ENCODE results near the gene AGBL4.
"Not testable (repeated sequence)": the region's sequence is repeated elsewhere in the genome, so short reads cannot be mapped to it uniquely, and the experiment has no call there.

Gene AGBL4

GRCh38 chr1:48547561-48548220 is 1476.1 kb downstream of the AGBL4 start:
- DNase-seq (ENCODE audit: low read depth): no peak

GRCh38 chr1:48543854-48544253 is 1479.9 kb downstream of the AGBL4 start:
- no peak for DNase-seq (ENCODE audit: low read depth)

- no peak for DNase-seq (ENCODE audit: low read depth)
Measured at GRCh38 chr1:48540587-48540986, 1483.2 kb downstream of the AGBL4 start.

GRCh38 chr1:48536477-48536876 is 1487.3 kb downstream of the AGBL4 start:
- DNase-seq (ENCODE audit: low read depth): no peak

- DNase-seq (ENCODE audit: low read depth): no peak
Measured at GRCh38 chr1:48532976-48533375, 1490.8 kb downstream of the AGBL4 start.

DNA sequence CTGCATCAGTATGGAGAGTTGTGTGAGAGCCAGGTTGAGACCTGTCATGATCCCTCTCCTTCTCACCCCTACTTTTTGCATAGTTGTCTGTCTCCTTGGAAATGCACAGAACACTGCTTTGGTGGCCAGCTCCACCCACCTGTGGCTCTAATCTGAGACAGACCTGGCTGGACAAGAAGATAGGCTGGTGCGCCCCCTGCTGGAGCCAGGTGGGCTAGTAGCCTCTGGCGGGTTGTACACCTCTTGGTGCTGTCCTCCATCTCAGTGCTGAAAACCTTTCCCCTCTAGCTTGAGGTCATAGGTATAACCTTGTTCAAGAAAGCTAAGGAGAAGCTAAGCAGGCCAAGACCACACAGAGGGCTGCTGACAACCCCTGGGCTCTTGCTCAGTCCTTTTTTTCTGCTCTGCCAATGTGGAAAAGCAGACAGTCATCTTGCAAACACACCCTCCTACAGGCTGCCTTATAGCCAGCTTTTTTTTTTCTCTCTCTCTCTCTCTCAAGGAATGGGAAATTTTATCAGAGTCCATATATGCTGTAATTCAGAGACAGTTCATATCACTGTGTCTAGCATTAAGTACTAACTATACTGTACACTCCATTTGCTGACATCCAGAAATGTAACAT is 1492.9 kb downstream of the AGBL4 start:
- DNase-seq (ENCODE audit: low read depth): no peak

DNA sequence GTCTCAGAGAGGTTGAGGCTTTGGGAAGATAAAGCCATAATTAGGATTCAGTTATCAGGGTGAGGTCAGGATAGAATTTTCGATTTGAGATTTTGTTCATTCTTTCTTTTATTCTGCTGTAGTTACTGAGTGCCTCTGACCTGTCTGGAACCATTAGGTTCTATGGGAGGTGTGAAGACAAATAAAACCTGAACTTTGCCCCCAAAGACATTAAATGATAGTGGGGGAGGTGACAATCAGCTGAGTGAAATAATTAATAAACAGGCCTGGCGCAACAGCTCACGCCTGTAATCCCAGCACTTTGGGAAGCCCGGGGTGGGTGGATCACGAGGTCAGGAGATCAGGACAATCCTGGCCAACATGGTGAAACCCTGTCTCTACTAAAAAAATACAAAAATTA is 1496.7 kb downstream of the AGBL4 start:
- no peak for DNase-seq (ENCODE audit: low read depth)

DNA sequence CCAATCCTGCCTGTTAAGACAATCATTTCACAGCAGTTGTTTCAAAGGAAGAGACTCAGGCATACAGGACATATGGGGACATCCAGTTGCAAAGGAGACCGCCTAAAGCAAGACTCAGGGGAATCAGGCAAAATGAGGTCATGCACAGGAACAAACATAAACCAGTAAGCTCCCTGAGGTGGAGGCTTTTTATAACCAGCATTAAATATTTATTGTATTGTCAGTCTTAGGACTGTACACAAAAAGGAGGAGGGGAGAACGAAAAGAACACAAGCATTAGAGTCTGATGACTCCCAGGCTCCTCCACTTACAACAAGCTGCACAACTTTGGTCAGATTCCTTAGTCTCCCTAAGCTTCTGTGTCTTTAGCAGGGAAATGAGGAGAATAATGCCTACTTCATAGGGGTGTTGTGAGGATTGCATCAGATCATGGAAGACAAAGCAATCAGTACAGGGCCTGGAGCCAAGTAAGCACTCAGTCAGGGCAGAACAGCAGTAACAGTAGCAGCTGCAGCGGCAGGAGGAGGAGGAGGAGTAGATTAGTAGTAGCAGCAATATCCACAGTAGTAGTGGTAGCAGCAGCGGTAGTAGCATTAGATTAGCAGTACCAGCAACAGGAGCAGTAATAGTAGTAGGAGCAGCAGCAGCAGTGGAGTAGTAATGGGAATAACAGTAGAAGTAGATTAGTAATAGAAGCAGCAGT is 1497.6 kb downstream of the AGBL4 start:
- no peak for DNase-seq (ENCODE audit: low read depth)

GRCh38 chr1:48524892-48525467 is 1498.8 kb downstream of the AGBL4 start:
- no peak for DNase-seq (ENCODE audit: low read depth)

GRCh38 chr1:48523558-48523957 is 1500.2 kb downstream of the AGBL4 start:
- no peak for DNase-seq (ENCODE audit: low read depth)

GRCh38 chr1:48519896-48520295 is 1503.9 kb downstream of the AGBL4 start:
- DNase-seq (ENCODE audit: low read depth): not testable (repeated sequence)

- no peak for DNase-seq (ENCODE audit: low read depth)
Measured at GRCh38 chr1:48506870-48507269, 1516.9 kb downstream of the AGBL4 start.

GRCh38 chr1:48500541-48501450 is 1523.0 kb downstream of the AGBL4 start:
- no peak for DNase-seq (ENCODE audit: low read depth)

DNA sequence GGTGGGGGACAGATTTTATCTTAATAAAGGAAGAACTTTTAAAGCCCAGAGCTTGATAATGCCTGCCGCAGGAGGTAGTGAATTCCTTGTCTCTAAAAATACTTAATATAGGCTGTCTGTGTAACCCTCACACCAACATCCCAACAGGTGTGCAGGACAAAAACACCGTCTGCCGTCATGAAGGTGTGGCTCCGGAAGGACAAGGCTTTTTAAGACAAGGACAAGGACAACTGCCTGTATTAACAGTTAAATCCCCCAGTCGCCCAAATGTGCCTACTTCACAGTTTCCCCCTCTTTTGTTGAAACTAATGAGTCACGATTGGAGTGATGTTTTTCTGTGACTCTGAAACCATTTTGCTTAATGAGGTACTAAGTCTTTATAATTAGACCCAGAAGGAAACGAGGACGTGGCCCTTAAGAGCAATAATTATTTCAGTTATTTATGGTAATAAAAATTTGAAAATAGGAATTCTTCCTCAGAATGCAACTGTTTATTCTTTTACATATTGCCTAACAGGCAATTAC is 1524.5 kb downstream of the AGBL4 start:
- no peak for DNase-seq (ENCODE audit: low read depth)

GRCh38 chr1:48498096-48498791 is 1525.5 kb downstream of the AGBL4 start:
- DNase-seq (ENCODE audit: low read depth): no peak

DNA sequence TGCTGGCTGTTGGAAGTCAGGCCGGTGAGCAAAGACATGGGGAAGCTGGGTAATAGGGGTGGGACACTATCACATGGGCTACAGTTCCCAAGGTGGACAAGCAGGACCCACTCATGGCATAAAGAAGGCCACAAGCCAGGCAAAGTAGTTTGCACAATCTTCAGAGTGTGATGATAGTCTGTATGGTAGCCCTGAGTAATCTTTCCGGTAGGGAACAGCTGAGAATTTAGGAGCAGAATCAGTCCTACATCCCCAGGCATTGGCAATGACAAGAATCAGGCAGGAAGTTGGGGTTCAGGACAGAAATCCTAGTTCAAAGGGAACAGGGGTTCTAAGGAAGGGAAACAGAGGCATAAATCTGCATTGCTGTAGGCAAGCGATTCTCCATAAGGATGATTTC is 1527.8 kb downstream of the AGBL4 start:
- no peak for DNase-seq (ENCODE audit: low read depth)

DNA sequence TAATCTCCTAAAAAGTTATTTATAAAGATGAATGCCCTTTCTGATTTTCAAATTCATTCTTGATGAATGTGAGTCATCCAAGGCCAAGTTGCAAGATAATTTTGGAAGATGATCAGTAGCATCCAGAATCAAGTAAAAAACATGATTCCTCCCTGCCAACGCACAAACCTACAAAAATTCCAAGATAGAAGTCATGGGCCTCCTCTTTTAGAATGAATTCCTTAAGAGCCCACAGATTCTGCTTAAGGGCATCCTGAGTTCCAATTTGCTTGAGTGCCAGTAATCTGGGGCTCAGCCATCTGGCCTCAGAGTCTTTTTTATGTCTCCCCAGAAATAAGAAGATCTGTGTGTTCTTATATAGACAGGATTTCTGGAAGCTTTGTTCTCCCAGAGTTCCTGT is 1528.6 kb downstream of the AGBL4 start:
- DNase-seq (ENCODE audit: low read depth): no peak

GRCh38 chr1:48493970-48494769 is 1529.6 kb downstream of the AGBL4 start:
- no peak for DNase-seq (ENCODE audit: low read depth)

GRCh38 chr1:48493041-48493440 is 1530.7 kb downstream of the AGBL4 start:
- no peak for DNase-seq (ENCODE audit: low read depth)

GRCh38 chr1:48492392-48492791 is 1531.4 kb downstream of the AGBL4 start:
- no peak for DNase-seq (ENCODE audit: low read depth)
